ENCODE measurements around the gene ZC3H4.
A peak's percentile ranks its signal among the peaks of the same experiment; 100 is the strongest.
"Not testable (repeated sequence)": the region's sequence is repeated elsewhere in the genome, so short reads cannot be mapped to it uniquely, and the experiment has no call there.

The ZC3H4 gene

DNA sequence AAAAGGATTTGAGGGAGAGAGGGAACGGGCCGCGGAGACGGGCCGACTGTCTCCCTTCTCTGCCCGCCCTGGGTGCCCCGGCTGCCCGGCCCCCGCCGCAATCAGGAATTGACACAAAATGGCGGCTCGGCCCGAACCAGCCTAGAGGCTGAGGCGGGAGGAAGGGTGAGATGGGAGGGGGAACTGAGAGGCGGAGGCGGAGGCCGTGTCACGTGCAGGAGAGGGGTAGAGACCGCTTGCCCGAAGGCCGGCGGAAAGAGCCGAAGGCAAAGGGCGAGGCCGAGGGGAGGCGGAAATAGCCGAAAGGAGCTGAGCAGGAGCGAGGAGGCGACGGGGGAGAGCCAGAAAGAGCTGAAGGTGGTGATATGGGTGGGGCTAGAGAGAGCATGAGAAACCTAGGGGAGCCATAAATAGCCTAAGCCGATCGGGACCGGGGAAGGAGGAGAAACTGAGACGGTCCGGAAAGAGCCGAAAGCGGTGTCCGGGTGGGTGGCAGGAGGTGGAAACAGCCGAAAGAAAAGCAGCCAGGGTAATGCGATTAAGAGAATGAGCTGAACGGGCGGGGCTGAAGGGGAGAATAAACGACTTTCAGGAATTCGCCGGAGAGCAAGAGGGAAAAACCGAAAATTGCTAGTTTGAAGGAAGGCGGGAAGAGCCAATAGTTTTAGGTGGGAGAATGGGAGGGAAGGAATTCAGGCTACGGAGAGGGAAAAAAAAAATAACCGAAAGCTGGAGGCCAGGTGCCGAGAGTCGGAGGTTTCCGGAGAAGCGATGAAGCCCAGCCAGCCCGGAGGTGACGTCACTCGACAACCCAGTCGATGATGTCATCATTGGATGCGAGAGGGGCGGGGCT, at the start of gene ZC3H4:
ZC3H4 (minus strand) TSS at position 780 of the 853 bp plus-strand sequence. CDS start 1,192 bp downstream, outside the sequence.
- DNase-seq (ENCODE audit: low spot score), result peak; percentile 100

DNA sequence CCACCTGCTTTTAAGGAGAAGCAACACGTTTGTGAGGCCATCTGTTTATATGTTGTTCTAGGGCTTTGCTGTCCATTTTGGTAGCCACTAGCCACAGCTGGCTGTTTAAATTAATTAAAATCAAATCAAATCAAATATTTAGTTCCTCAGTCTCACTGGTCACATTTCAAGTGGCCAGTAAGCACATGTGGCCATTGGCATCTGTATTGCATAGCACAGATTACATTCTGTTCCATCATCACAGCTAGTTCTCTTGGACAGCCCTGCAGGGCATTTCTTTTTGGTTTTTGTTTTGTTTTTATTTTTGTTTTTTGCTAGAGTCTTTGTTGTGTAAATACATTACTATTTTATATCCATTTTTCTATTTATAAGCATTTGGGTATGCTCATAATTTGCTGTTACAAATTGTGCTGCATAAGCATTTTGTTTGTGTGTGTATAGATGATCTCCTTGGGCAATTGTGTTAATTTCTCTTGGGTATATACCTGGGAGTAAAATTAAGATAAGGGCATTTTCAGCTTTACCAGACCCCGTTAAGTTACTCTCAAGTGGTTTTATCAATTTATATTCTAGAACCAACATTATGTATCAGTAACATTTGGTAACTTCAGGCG, 48.4 kb upstream of the ZC3H4 start:
- no peak for DNase-seq (ENCODE audit: low spot score)

DNA sequence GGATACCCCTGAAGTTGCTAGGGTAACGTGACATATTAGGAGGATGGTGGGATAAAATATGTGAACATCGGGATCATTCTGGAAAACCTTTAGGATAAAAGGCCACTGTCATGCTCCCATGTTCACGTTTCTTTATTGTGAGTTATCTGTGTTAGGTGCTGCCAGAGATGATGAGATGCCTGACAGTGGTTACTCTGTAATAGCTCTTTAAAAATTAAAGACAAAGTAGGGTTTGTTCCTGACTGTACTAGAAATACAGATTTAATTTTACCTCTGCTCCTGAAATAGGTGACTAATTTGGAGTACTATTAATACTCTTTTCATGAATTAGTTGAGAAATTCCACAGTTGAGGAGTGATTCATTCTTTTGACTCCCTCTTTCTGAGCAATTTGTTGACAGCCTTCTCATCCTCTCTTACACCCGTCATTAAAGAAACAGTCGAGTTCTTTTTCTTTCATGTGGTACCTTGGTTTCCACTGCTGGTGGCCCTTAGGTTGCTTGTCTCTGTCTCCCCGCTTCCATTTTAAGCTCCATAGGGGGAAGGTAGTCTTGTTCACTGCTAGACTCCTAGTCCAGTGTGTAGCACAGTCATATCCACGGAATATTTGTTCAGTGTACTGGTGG, 45.4 kb upstream of the ZC3H4 start:
- DNase-seq (ENCODE audit: low spot score), result no peak

DNA sequence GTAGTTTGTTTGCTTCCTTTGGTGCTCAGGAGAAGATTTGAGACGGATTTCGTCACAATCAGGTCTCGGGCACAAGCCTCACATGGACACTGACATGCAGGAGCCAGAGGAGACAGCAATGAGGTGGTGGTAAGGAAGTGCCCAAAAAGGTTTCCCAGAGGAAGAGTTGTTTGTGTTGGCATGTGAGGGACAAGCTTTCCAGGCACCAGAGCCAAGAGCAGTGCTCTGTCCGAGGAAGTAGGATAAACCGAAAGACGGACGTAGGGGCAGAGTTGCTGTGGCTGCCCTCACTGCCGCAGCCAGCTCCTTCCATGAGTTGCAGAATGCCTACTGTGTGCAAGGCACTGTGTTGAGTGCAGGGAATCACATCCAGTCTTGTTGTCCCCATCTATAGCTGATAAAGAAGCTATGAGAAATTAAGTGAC, 44.8 kb upstream of the ZC3H4 start:
- no peak for DNase-seq (ENCODE audit: low spot score)

DNA sequence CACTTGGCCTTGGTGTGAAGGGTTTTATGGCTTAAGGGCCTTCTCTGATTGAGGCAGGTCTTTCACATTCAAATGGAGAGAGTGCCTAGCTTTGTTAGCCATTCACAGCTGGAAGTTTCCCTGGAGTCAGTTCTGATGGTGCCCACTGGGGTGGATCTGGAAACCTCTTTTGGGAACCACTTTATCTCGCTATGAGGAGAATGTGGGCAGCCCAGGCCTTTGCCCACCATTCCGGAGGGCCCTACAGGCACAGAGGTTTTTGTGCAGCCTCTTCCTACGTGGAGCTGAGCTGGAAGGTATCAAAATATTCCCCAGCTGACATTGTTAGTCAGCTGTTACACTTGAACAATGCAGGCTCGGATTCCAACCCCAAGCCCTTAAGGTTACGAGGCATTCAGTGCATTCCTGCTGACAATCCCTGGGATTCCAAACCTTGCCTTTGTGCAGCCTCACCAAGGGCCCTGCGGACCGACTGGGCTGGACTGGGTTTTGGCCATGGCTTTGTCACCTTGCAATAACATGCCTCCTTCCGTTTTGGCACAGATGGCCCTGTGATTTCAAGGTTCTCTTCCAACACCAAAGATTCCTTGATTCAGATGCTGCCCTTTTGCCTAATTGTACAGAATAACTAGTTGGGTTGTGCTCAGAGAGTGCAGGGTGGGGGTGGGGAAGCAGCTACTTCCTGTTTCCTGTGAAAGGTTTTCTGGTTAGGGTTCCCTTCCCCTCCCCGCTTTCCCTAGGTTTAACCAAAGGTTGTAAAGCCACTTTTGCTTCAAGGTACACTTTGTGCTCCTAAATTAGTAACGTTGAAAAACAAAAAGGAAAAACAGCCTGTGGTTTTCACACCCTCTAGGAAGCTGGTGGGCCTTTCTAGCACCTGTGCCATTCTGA, 44.1 kb upstream of the ZC3H4 start:
- no peak for DNase-seq (ENCODE audit: low spot score)

DNA sequence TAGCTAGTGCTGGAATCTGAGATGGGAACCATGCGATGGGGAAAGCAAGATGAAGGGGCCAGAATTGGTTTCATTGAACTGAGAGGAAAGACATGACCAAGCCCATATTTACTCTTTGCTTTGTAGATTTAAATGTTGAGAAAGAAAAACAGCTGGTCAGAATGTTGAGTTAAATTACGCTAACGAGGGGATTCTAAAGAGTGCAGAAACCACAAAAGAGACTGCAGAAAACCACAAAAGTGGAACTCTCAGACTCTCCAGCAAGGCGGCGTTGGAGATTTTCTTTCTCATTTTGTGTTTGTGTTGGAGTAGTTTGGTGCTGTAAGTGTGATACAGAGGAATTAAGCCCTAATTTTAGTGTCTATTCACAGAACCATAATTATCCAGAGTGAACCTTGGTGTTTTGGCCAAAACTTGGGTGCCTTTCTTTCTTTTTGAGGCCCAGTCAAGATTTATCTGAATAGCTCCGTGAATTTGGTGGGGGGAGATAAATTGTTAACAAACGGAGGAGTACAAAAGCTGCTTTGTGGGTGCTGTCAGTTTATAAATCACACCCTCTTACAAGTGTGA, 43.4 kb upstream of the ZC3H4 start:
- DNase-seq (ENCODE audit: low spot score), result no peak

DNA sequence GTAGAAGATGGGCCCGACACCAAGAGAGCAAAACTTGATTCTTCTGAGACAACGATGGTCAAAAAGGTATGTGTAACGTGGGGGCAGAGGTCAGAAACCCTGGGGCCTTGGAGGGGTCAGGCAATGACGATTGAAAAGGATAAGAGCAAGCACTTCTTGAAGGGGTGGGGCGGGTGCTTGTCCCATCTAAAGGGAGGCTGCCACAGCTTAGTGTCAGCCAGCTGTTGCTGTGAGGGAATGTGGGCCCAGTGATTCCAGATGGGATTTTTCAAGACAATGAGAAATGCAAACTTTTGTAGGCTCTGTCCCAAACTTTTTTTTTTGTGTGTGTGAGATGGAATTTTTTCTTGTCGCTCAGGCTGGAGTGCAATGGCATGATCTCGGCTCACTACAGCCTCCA, 41.6 kb upstream of the ZC3H4 start:
- DNase-seq (ENCODE audit: low spot score), result no peak

GRCh38 chr19:47153266-47153665, 39.7 kb upstream of the ZC3H4 start:
- no peak for DNase-seq (ENCODE audit: low spot score)

GRCh38 chr19:47152632-47153031, 39.1 kb upstream of the ZC3H4 start:
- no peak for DNase-seq (ENCODE audit: low spot score)

DNA sequence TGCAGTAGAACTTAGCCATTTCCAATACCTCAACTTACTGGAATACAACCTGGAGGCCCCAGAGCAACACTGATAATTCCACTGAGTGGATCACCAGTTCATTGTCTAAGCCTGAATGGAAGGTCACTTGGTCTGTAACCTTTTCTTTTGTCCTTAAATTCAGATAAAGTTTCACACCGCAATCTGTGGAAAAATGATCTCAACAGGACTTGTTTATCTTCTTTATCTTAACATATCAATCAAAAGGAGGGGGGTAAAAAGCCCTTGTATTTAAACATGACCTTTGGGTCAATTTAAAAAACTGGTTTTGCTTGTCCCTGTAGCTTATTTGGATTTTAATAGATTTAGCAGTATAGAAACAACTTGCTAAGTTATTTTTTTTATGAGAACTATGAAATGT, 38.6 kb upstream of the ZC3H4 start:
- DNase-seq (ENCODE audit: low spot score), result no peak

- no peak for DNase-seq (ENCODE audit: low spot score)
Observed at GRCh38 chr19:47151627-47152026, 38.1 kb upstream of the ZC3H4 start.

GRCh38 chr19:47146920-47147319, 33.3 kb upstream of the ZC3H4 start:
- DNase-seq (ENCODE audit: low spot score), result no peak

GRCh38 chr19:47145639-47146486, 32.3 kb upstream of the ZC3H4 start:
- no peak for DNase-seq (ENCODE audit: low spot score)

- DNase-seq (ENCODE audit: low spot score), result no peak
Observed at GRCh38 chr19:47144630-47145029, 31.1 kb upstream of the ZC3H4 start.

DNA sequence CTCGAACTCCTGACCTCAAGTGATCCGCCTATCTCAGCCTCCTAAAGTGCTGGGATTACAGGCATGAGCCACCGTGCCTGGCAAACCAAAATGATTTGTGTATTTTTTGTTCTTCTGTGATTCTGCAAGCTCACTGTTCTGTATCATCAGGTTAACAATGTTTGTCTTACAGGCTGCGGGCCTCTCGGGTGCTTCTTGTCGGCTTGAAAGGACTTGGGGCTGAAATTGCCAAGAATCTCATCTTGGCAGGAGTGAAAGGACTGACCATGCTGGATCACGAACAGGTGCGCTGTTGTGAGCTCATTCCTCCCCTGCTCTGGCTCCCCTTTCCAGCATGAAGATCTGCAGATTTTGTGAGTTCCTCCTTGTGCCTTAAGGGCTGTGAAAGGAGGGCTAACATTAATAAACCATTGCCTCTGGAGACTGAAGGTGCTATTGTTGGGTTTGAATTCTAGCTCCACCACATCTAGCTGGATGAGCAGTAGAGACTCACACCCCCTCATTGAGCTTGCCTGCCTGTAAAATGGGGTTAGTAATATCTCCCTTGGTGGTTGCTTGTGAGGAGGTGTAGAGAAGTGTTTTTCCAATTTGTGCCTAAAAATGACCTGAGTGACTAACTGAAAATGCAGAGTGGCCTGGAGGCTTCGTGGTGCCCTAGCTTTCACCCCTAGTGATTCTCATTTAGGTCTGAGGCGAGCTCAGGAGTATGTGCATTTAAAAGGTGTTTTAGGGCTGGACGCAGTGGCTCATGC, 29.9 kb upstream of the ZC3H4 start:
- no peak for DNase-seq (ENCODE audit: low spot score)

DNA sequence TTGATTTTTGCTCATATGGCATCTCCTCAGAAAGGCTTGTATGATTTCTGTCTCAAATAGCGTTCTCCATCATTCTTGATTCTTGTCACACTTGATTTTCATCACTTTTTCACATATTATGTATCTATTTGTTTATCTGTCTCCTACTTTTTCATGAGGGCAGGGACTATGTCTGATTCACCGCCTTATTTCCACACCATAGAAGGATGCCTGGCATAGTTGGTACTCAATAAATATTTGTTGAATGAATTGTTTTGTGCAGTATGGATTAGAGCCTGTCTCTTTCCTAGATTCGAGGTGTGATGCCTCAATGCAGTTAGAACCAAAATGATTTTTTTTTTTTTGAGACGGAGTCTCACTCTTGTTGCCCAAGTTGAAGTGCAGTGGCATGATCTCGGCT, 29.2 kb upstream of the ZC3H4 start:
- DNase-seq (ENCODE audit: low spot score), result no peak

DNA sequence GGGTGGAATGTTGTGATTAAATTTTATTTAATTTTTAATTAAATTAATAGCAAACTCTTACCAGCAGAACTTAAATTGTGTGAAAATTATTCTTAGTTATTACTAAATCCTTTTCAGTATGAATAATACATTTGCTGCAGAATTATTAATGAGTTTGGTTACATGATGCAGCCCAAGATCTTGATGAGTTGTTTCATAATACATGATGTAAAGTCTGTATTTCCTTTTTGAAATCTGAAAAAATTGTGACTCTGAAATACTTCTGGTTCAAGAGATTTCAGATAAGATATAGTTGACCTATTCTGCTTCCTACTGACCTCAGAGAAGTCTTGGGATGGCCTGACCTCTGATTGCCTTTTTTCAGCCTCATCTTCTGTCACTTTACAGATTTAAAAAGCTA, 28.1 kb upstream of the ZC3H4 start:
- DNase-seq (ENCODE audit: low spot score), result no peak

- DNase-seq (ENCODE audit: low spot score), result not testable (repeated sequence)
Observed at GRCh38 chr19:47141252-47141651, 27.7 kb upstream of the ZC3H4 start.

- no peak for DNase-seq (ENCODE audit: low spot score)
Observed at GRCh38 chr19:47135156-47135555, 21.6 kb upstream of the ZC3H4 start.

GRCh38 chr19:47134545-47134944, 21.0 kb upstream of the ZC3H4 start:
- no peak for DNase-seq (ENCODE audit: low spot score)
